Kasumi-1 (cell line): Measurements from ENCODE around the gene TMUB1.

Source experiments
- DNase-seq, 2 experiments: peaks; one replicate each; lab custom pipeline; 2025; lab: John Stamatoyannopoulos, UW

The TMUB1 gene

DNA sequence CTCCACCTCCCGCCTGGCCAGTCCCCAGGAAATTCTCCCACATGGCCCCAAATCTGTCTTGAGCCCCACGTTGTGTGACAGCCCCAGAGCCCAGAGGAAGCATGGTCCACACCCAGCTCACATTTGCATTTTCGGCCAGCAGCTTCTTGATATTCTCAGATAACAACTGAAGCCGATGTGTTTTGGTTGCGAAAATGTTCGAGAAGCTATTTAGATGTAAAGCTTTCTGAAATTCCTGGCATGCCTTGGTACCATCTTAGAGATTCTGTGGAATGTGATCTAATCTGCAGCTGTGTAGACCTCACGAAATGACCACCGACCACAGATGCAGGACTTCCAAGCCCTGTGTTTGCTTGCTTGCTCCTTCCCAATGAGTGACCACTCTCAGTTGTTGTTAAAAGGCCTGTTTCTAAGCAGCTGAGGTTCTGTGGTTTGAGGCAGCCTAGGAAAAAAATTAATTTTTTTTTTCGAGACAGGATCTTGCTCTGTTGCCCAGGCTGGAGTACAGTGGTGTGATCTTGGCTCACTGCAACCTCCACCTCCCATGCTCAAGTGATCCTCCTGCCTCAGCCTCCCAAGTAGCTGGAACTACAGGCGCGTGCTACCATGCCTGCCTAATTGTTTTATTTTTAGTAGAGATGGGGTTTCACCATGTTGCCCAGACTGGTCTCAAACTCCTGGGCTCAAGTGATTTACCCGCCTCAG, 15.1 kb downstream of the TMUB1 start:
- DNase-seq, result no peak

DNA sequence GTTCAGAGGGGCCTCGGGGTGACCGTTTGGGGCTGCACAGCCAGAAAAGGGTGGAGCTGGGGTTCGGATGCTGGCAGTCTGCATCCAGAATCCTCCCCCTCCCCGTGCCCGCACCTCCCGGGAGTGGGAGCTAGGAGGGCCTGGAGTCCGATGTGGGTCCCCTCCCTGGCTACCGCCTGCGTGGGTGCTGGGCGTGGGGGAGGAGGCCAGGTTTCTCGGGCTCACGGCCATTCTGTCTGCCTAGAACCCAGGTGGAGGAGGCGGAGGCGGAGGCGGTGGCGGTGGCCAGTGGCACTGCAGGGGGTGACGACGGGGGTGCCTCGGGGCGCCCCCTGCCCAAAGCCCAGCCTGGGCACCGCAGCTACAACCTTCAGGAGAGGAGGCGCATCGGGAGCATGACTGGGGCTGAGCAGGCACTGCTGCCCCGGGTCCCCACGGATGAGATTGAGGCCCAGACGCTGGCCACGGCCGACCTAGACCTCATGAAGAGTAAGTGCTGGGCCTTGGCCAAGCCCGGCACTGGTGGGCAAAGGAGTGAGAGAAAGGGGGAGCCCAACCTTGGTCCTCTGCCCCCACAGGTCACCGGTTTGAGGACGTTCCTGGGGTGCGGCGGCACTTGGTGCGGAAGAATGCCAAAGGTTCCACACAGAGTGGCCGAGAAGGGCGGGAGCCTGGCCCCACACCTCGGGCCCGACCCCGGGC, 16.9 kb downstream of the TMUB1 start:
- DNase-seq, result no peak

DNA sequence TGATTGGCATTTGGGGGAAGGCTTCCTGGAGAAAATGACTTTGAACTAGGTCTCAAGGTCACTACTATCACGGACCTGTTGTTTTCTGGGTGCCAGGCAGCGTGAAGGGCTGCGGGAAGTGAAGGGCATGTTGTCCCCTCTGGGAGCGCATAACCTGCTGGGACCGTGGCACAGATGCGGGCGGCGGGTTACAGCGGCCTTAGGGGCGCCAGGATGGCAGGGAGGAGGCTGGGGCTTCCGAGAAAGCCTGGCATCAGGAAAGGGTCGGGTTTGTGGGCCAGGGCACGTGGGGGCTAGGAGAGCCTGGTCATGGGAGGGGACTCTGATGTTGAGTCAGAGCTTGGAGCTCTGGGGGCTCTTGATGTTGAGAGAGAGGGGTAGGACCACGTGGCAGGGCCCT, 17.8 kb downstream of the TMUB1 start:
- no peak for DNase-seq

DNA sequence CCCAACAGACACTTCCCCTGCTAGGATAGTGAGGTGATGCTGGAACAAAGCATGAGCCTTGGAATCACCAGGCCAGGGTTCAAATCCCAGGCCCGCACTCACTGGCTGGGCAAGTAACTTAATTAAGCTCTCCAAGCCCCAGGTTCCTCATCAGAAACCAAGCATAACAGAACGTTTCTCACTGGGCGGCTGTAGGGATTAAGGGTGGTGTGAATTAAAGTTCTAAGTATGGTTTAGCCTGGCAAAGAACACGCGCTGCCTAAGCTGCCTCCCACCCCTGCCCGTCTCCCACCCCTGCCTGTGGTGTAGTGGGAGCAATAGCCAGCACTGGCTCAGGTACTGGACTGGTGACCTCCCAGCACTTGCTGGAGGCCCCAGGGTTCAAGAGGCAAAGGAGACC, 18.3 kb downstream of the TMUB1 start:
- no peak for DNase-seq

DNA sequence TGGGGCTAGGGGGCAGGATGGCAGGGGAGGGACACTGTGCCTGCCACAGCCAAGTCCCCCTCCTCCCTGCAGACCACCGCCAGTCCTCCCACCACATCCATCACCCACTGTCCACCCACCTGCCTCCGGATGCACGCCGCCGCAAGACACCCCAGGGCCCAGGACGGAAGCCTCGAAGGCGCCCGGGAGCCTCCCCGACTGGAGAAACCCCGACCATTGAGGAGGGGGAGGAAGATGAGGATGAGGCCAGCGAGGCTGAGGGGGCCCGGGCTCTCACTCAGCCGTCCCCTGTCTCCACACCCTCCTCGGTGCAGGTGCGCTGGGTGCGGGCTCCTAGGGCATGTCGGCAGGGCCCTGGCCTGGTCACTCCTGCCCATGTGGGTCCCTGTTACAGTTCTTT, 18.8 kb downstream of the TMUB1 start:
- DNase-seq, result no peak

DNA sequence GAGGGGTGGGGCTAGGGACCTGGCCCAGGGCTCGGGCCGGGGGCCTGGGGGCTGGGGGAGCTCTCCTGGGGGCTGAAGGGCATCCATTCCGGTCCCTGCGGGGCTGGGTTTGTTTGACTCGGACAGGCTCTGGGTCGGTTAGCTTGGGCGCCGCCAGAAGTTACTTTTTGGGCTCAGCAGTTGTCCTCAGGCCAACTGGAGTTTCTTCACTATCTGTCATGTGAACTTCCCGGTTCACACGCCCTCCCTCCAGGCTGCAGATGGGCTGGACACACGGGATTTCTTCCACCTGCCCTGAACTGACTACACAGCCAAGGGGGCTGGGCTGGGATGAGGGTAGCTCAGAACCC, 20.1 kb downstream of the TMUB1 start:
- DNase-seq, result no peak

DNA sequence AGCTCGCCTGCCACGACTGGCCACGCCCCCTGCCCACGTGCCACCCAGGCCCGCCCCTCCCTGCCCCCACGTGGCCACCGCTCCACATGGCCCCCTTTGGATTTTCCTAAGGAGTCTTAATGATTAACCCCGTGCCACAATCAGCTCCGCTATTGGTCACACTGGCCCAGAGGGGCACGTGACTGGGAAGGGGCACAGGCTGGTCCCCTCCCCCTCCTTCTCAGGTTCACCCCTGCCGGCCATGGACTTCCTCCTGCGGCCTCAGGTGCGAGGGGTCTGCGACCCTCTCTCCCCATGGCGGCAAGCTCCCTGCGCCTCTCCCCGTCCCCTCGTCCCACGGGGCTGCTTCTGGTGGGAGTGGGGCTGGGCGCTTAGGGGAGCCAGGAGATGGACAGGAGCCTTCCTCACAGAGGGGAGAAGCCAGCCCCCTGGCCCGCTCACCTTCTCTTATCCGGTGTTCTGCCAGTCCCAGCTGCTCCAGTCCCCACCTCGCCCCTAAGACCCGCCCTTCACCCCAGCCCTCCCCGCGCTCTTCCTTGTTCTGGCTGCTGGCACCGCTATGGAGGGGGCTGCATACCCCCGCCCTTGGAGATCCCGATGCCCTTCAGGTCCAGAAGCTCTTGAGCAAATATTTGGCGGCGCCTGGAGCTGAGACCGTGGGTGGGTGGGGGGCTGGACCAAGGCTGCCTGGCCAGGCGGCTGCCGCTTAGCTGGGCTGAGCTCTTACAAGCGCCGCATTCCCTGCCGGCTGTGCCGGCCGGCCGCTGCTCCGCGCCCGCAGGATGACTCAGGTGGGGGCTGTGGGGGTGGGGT, 20.7 kb downstream of the TMUB1 start:
- no peak for DNase-seq

DNA sequence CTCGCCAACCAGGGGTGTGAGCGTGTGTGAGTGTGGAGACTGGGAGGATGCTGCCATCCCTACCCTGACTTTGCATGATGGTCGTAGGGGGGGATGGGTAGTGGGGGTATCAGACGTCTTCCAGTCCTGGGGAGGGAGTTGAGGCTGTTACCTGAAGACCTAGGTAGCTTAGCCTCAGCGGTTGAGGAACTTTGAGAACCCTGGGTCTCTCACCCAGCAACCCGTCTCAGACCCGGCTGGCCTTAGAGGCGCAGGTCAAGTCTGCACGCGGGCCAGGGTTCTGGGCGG, 21.2 kb downstream of the TMUB1 start:
- DNase-seq, result no peak

DNA sequence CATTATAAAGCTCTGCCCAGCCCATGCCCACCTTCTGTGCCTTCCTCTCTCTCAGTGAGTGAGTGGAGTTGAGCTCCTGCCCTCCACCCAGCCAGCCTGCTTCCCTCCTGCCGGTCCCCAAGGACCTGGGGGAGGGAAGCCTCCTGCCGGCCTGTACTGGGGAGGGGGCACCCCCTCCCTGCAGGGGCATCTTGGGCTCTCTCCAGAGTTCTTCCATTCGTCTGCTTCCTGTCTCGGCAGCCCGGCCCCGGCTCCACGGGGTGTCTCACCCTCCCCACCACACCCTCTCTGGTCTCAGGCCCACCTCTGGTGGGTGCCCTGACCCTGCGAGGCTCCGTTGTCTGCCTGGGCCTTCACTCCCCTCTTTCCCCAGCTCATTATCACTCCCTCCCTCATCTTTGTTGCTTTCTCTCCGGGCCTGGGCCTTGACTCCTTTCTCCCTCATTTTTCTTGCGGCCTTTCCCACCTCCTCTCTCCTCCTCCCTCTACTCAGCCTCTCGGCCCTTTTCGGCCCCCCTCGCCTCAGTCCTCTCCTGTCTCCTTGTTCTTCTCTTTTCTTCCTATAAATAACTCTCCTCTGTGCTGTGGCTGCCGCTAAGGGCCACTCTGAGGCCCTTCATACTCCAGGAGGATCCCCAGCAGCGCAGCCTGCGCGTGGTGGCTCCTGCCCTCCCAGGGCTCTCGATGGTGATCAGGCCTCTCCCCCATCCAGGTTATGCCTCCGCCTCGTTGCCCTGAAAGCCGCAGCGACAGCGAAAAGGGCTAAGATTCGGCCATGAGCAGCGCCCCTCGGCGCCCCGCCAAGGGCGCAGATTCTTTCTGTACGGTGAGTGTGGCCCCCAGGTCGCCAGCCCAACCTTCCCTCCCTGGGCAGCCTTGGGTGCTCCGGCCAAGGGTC, 21.8 kb downstream of the TMUB1 start:
- no peak for DNase-seq

DNA sequence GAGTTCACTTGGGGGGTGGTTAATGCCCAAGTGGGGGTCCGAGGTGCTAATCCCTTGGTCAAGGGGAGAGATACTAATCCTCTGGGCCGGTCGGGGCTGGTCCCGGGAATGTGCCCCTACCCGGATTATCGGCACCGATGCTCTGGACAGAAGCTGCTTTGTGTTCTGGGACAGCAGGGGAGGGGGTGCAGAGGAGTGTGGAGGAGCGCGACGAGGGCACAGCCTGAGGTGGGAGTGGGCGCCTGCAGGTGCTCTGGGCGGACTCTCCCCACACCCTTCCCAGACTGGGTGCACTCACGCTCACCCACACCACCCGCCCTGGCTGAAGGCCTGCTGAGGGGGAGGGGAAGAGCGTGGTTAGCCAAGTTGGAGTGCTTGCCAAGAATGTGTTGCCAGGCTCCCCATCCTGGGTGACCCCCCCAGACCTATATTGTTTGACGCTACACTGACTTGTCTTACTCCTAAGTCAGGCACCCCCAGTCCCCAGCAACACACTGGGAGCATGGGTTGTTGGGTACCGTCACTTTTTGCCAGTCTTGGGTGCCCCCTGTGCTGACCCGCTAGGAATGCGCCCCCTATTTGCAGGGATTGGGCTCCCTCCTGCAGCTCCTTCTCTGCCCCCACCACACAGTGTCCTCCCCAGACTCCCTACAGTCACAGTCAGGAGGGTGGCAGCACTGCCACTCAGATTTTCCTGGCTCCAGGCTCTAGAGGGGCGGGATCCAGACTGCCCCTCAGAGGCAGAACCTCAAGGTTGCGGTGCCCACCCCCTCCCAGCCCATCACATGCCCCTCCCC, 22.7 kb downstream of the TMUB1 start:
- DNase-seq, result peak; percentile 15 to 33

DNA sequence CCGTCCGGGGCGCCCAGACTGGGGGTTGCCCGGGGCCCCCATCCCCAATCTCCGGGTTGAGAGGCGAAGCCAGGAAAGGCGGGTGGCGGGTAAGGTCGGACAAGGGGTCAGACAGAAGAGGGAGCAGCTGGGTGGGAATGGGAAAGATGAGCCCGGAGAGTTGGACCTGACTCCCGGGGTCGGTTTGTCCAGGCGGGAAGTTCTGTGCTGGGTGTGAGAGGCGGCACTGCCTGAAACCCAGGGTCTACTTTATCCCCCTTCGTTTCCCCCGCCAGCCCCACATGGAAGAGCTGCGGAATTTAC, 23.2 kb downstream of the TMUB1 start:
- DNase-seq, result no peak

DNA sequence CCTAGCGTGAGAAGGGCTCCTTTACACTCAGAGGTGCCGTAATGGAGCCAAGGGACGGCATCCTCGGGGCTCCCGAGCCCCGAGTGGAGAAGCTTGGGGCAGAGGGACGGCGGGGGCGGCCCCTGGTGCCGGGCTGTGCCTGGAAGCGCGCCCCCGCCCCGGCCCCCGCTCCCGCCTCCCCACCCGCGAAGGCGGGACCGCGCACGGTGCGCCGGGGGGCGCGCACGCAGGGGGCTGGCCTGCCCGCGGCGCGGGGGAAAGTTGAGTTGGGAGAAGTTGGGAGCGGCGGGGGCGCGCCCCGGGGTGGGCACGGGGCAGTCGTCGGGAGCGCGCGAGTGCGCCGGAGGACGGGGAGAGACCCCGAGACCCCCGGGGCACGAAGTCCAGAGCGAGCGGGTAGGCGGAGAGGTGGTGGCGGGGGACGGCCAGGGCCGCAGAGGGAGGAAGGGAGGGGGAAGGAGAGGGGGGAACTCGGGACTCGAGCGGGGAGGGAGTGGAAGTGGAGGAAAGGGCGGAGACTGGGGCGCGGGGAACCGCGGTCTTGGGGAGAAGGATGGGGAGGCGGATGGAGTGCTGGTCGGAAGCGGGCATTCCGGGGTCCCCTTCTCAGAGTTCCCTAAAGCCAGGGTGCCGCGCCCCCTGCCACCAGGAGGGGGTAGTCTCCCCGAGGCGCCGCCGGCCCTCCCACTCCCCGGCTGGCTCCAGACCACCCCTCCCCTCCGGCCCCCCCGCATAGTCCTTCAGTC, 23.8 kb downstream of the TMUB1 start, which contains the start of gene SLC4A2:
Gene SLC4A2, plus strand, starts transcription at position 223 of the 746 bp plus-strand sequence. CDS start 2,399 bp downstream, outside the sequence.
- DNase-seq, result peak; percentile 63 to 67

DNA sequence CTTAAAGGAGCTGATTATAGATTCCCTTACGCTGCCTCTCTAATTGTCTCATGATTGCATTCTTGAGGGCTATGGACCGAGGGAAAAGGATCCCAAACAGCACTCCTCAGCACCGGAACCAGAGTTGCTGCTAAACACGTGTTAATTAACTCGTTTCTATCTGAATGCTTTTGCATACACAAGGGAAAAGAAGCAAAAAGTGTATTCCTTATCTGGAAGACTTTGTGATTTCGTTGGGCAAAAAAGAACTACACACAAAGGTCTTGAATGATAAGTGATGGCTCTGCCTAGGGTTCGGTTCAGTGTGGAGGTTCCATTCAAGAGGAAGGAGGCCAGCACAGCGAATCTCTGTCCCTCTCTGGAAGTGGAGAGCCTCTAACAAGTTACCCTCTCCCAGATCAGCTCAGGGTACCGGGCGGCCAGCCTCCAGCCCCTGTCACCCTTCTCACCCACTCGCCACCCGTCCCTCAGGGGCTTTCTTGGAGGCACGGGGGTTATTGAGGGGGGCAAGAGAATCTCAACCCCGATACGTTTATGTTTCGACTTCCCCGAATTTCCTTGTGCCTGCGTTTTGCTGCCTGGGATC, 24.4 kb downstream of the TMUB1 start:
- DNase-seq, result no peak

DNA sequence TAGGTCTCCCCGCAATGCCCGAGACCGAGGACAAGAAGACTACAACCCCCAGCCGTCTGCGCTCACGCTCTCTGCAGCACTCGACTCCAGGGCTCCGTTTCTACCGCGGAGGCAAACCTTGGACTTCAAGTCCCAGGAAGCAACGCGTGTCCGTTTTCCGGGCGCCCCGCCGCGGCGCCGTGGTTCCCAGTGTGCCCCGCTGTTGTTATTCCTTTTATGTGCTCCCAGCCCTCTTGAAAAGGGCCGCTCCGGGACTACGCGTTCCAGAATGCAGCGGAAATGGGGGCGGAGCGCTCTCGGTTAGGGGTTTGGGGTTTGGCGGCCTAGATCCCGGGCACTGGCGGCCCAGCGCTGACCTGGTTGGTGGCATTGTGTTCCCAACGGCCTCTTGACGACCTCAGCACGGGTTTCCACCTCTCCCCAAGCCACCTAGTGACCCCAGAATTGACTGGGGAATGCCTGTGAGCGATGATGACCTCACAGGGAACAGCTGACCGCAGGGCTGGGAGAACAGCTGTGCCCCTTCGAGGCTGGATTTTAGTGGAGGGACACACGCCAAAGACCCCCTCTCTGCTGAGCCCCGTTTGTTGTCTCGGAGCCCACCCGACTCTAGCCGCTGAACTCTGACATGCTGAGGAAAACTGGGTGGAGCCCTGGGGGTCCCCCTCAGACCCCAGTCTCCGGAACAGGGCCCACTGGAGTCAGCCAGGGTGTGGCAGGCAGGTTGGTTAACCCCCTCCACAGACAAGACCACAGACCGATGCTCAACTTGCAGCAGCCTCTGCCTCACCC, 25.1 kb downstream of the TMUB1 start:
- DNase-seq, result peak; percentile 99 to 100

DNA sequence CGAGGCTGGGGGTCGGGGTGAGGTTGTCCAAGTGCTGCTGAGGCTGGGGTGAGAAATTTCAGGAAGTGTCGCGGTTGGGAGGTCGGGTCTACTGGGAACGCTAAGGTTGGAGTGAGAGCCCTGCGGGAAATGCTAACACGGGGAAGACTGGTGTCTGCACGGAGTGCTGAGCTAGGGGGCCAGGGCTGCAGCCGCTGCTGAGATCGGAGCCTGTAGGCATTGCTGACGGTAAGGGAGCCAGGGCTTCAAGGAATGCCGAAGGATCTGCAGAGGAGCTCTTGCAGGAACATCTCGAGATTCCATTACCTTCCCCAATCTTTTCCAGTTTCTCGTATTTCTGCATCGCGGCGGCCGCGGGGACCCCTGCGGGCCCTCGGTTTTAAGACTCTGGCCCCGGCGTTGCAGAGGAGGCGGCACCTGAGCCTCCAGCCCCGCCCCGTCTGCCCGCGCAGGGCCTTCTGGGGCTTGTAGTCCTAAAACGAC, 25.7 kb downstream of the TMUB1 start, which contains the start of gene CDK5:
Gene CDK5, minus strand, starts transcription at position 392 of the 483 bp plus-strand sequence. Its CDS starts 49 bp downstream, at position 343.
- DNase-seq, result peak in 1 of 2 experiments; percentile 56

DNA sequence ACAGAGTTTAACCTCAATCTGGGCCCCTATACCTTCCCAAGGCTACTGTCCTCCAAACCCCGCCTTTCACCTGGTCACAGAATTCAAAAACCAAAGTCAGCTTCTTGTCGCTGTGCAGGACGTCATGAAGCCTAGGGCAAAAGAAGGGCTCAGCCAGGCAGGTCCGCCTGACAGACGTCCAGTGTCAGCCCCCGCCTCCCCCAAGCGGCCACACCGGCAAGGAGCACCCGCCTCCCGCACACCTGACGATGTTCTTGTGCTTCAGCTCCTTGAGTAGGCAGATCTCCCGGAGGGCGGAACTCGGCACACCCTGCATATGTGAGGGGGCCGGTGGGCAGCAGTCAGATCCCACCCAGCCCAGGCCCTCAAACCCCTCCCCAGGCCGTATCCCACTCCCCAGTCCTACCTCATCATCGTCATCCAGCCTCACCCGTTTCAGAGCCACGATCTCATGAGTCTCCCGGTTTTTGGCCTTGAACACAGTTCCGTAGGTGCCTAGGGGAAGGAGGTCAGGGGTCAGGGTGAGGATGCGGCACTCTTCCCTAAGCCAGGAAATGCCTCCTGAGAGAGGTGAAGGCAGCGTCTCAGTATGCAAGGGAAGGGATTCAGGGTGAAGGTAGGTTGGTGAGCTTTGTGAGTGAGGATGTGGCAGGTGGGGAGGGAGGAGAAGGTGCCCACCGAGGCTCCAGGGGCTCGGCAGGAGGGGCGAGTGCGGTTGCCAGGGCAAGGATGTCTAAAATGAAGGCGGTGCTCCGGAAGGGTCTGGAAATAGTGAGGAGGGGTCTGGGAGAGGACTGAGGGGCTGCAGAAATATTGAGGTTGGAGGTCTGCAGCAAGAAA, 26.4 kb downstream of the TMUB1 start:
- no peak for DNase-seq

DNA sequence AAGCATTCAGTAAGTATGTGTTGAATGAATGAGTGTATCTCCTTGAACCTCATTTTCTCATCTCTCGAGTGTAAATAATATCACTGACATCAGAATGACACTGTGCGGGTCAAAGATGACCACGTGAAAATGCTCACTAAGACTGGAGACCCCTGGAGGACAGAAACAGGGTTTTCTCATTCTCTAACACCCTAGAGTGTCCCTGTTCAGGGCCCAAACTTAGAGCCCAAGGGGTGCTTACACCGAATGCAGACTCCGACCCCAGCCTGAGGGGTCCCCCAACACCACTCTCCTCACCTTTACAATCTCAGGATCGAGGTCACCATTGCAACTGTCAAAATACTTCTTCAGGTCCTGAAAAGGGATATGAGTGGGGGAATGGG, 27.0 kb downstream of the TMUB1 start:
- DNase-seq, result no peak

DNA sequence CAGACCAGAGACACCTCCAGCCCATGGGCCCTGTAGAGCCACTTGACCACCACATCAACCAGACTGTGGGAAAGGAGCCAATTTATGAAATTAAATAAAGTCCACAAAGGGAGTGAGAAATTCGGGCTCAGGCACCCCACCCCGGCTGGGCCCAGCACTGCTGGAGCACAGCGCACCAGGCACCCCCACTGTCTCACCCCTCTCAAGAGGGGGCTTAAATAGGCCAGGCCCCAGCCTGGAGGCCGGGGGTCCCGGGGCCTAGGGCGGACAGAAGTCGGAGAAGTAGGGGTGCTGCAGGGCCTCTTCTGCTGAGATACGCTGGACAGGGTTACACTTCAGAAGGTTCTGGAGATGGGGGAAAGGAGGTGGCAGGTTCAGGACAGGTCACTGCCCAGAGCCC, 29.5 kb downstream of the TMUB1 start:
- no peak for DNase-seq
